Left ventricle myocardium inferior (tissue), 1 donor: ENCODE measurements around the gene FAM156B. TPM values are rescaled to one million over a fixed set of nuclear protein-coding genes. Genes with fewer than 3 reads are reported as not detected.
"Not testable (repeated sequence)": the region's sequence is repeated elsewhere in the genome, so short reads cannot be mapped to it uniquely, and the experiment has no call there.

Experiments used
- DNase-seq: peaks from one replicate; pipeline ENCODE4 v3.0.0-alpha.2; 2020
- H3K27ac ChIP-seq: fragments of 200-600 bp; replicated peaks from 2 replicates; pipeline ENCODE4 v1.8.0; 2021
- H3K27me3 ChIP-seq: fragments of 200-600 bp; 2 replicates; pipeline ENCODE4 v1.8.0; 2021; ENCODE audit warnings: low read depth
- H3K36me3 ChIP-seq: fragments of 200-600 bp; 2 replicates; pipeline ENCODE4 v1.8.0; 2021
- H3K4me1 ChIP-seq: fragments of 200-600 bp; 2 replicates; pipeline ENCODE4 v1.8.0; 2021
- H3K4me3 ChIP-seq: fragments of 200-600 bp; 2 replicates; pipeline ENCODE4 v1.8.0; 2021; ENCODE audit warnings: mild to moderate bottlenecking, moderate library complexity
- H3K9me3 ChIP-seq: fragments of 200-600 bp; replicated peaks from 2 replicates; pipeline ENCODE4 v1.8.0; 2021
- CTCF ChIP-seq: fragments of 200-600 bp; IDR thresholded peaks from 2 replicates; pipeline ENCODE4 v1.8.0; 2021; ENCODE audit warnings: antibody characterized with exemption, mild to moderate bottlenecking, borderline replicate concordance
- intact Hi-C: fragments of 100-400 bp; cut with micrococcal nuclease; formaldehyde crosslinking; loops from one replicate; pipeline ENCODE4 v1.11.0; 2022
- total RNA-seq: library from RNA; stranded (reverse); fragmentation: NEBNext Ultra II Directional; extraction: Animal tissue kit (Norgen Biotek cat#: 25700); gene quantifications from one replicate; pipeline ENCODE4 v1.2.1, GENCODE V29; 2021
- donor health status: DM: no; HTN: yes; CAD: no; lungs with severe emphysema.

Gene FAM156B
- total RNA-seq, 1 donor from 2014 or later: 5.9 TPM

GRCh38 chrX:52909313-52909969 lies 12.3 kb downstream of the FAM156B start:
- H3K27ac ChIP-seq, H3K4me1 ChIP-seq, intact Hi-C loops, DNase-seq, H3K9me3 ChIP-seq, H3K27me3 ChIP-seq, H3K4me3 ChIP-seq, H3K36me3 ChIP-seq: not testable (repeated sequence)

- H3K27me3 ChIP-seq, H3K9me3 ChIP-seq, H3K27ac ChIP-seq, H3K36me3 ChIP-seq, H3K4me1 ChIP-seq, H3K4me3 ChIP-seq, intact Hi-C loops, DNase-seq: not testable (repeated sequence)
Measured at GRCh38 chrX:52913681-52914080, 16.6 kb downstream of the FAM156B start.

GRCh38 chrX:52914704-52915103 lies 17.6 kb downstream of the FAM156B start:
- H3K9me3 ChIP-seq, H3K36me3 ChIP-seq, intact Hi-C loops, DNase-seq, H3K4me1 ChIP-seq, H3K27me3 ChIP-seq, H3K27ac ChIP-seq, H3K4me3 ChIP-seq: not testable (repeated sequence)

GRCh38 chrX:52923781-52924241 lies 26.7 kb downstream of the FAM156B start:
- intact Hi-C loops: no loop called here
- no peak for TF ChIP-seq CTCF
- Histone ChIP-seq H3K4me1 (peaks cover 8% of the 10 kb centered on the region), H3K27ac (peak overlapping the region; percentile 66), H3K4me3 (peak overlapping the region; percentile 33), H3K36me3 (no peaks in the 10 kb centered on the region), H3K27me3 (no peaks in the 10 kb centered on the region), H3K9me3 (no peaks in the 10 kb centered on the region)
- peak; percentile 32 for DNase-seq

DNA sequence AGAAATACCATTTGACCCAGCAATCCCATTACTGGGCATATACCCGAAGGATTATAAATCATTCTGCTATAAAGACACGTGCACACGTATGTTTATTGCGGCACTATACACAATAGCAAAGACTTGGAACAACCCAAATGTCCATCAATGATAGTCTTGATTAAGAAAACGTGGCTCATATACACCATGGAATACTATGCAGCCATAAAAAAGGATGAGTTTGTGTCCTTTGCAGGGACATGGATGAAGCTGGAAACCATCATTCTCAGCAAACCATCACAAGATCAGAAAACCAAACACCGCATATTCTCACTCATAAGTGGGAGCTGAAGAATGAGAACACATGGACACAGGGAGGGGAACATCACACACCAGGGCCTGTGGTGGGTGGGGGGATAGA lies 33.1 kb downstream of the FAM156B start:
- H3K4me1 ChIP-seq, H3K27me3 ChIP-seq, H3K27ac ChIP-seq, H3K4me3 ChIP-seq, H3K9me3 ChIP-seq, H3K36me3 ChIP-seq, intact Hi-C loops, DNase-seq: not testable (repeated sequence)

- intact Hi-C loops: no loop called here
- TF ChIP-seq CTCF: no peak
- no peaks in the 10 kb centered on the region for H3K36me3 ChIP-seq
Measured at GRCh38 chrX:52933213-52933612, 36.1 kb downstream of the FAM156B start.

GRCh38 chrX:52933976-52934703 lies 37.0 kb downstream of the FAM156B start:
- TF ChIP-seq CTCF: no peak
- Histone ChIP-seq H3K36me3 (no peaks in the 10 kb centered on the region), H3K27me3 (no peaks in the 10 kb centered on the region), H3K4me3 (peak overlapping the region; percentile 73), H3K9me3 (no peaks in the 10 kb centered on the region), H3K4me1 (peaks cover 5% of the 10 kb centered on the region), H3K27ac (peak overlapping the region; percentile 96)
- DNase-seq: no peak
- intact Hi-C loops: no loop called here

More at GRCh38 chrX:52933213-52933612, 36.1 kb downstream of the FAM156B start:
- no peaks in the 10 kb centered on the region for H3K9me3 ChIP-seq
- H3K27me3 ChIP-seq: no peaks in the 10 kb centered on the region
- no peak overlapping the region for H3K27ac ChIP-seq
- DNase-seq: no peak
- H3K4me3 ChIP-seq: no peak overlapping the region
- H3K4me1 ChIP-seq: peaks cover 5% of the 10 kb centered on the region
